Measurements from ENCODE around the gene ULBP3. TPM values are rescaled to one million over a fixed set of nuclear protein-coding genes. Genes with fewer than 3 reads are reported as not detected.

The ULBP3 gene
- total and polyA plus RNA-seq, 2 donors (not counting 1 experiment from before 2014, with no cell fraction given) = 0.10 to 0.69 TPM

DNA sequence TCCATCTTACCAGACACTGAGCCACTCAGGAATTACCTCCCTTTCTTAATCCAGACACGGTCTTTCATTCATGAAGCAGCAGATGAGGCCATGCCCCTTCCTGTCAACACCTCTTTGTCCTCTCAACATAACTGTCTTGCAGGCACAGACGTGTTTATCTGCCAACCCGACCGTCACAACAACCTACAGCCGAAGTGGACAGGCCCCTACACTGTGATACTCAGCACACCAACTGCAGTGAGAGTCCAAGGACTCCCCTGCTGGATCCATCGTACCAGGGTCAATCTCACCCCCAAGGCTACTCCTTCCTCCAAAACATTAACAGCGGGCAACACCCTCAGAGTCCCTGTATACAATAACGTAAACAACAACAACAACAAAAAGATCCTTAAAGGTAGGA is 30.6 kb upstream of the ULBP3 start:
- Histone ChIP-seq H3K4me1 (ENCODE audit: control insufficient read depth in 2 of 2, insufficient read depth in 2 of 2, low read length in 2 of 2) (no peaks in the 10 kb centered on the region), H3K79me2 (ENCODE audit: control insufficient read depth, insufficient read depth, low read length) (no peaks in the 10 kb centered on the region), H2AFZ (ENCODE audit: insufficient read depth, low read depth, low read length, poor library complexity, severe bottlenecking) (no peak overlapping the region), H3K4me3 (ENCODE audit: control extremely low read depth in 1 of 5, extremely low read depth in 1 of 5, insufficient read depth in 1 of 5, low read depth in 2 of 5, low read length in 4 of 5) (no peak overlapping the region), H4K20me1 (ENCODE audit: control insufficient read depth, insufficient read depth, low read length, poor library complexity, severe bottlenecking) (no peaks in the 10 kb centered on the region), H3K4me2 (replicated peaks; ENCODE audit: low read depth, low read length, poor library complexity, severe bottlenecking) (no peak overlapping the region), H3K9me3 (ENCODE audit: control extremely low read depth in 1 of 3, control insufficient read depth in 2 of 3, insufficient read depth in 1 of 3, low read length in 2 of 3) (no peaks in the 10 kb centered on the region), H3K36me3 (replicated peaks in 1 of 2; ENCODE audit: control extremely low read depth in 1 of 2, control insufficient read depth in 1 of 2, extremely low read depth in 1 of 2, insufficient read depth in 2 of 2, low read length in 1 of 2) (no peaks in the 10 kb centered on the region), H3K27ac (ENCODE audit: low read length in 2 of 2) (no peak overlapping the region), H3K27me3 (replicated peaks in 1 of 4; ENCODE audit: control extremely low read depth in 1 of 4, control insufficient read depth in 3 of 4, insufficient read depth in 4 of 4, low read length in 3 of 4) (peaks cover 0 to 7% (median 1%) of the 10 kb centered on the region in 4 experiments), H3K9ac (ENCODE audit: low read length) (no peak overlapping the region)
- WGBS (ENCODE audit: insufficient coverage) = 92% methylated on average over 8 of the region's 8 CpGs
- intact Hi-C loops (cut with micrococcal nuclease) = no loop called here
- ATAC-seq (ENCODE audit: low read depth) (no peak), DNase-seq (no peak)
- ChIA-PET POLR2A (no interaction called here), CTCF (no interaction called here)
- Mint-ChIP-seq H3K27ac (no peak overlapping the region), H3K9me3 (ENCODE audit: insufficient read depth) (no peaks in the 10 kb centered on the region), H3K27me3 (peaks cover 12% of the 10 kb centered on the region), H3K4me3 (no peak overlapping the region), H3K4me1 (peaks cover 4% of the 10 kb centered on the region)
- TF ChIP-seq, protein P1, sequence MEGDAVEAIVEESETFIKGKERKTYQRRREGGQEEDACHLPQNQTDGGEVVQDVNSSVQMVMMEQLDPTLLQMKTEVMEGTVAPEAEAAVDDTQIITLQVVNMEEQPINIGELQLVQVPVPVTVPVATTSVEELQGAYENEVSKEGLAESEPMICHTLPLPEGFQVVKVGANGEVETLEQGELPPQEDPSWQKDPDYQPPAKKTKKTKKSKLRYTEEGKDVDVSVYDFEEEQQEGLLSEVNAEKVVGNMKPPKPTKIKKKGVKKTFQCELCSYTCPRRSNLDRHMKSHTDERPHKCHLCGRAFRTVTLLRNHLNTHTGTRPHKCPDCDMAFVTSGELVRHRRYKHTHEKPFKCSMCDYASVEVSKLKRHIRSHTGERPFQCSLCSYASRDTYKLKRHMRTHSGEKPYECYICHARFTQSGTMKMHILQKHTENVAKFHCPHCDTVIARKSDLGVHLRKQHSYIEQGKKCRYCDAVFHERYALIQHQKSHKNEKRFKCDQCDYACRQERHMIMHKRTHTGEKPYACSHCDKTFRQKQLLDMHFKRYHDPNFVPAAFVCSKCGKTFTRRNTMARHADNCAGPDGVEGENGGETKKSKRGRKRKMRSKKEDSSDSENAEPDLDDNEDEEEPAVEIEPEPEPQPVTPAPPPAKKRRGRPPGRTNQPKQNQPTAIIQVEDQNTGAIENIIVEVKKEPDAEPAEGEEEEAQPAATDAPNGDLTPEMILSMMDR (IDR thresholded peaks at IDR 0.05) = no peak
- no peak for TF ChIP-seq EZH2 (IDR thresholded peaks at IDR 0.05; ENCODE audit: borderline replicate concordance, insufficient read depth, low read depth, low read length, poor library complexity, severe bottlenecking)

DNA sequence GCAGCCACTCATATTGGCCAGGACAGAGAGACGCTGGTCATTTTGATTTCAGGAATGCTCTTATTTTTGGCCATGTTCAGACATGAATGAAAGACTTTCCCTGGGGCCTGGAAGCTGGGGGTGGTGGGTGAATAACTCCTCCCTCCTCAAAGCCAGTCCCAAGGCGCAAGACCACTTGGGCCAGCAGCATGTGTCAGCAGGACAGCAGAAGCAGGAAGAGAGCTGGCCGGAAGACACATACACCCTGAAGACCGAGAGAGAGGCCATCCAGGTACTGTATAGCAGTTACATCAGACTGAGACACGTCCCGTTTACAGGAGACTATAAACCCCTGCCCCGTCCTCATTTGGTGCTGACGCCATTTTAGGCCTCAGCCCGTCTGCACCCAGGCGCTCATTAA is 29.2 kb upstream of the ULBP3 start:
- DNase-seq (no peak), ATAC-seq (ENCODE audit: low read depth) (no peak)
- Mint-ChIP-seq H3K4me3 (no peak overlapping the region), H3K27me3 (peaks cover 18% of the 10 kb centered on the region), H3K9me3 (ENCODE audit: insufficient read depth) (no peaks in the 10 kb centered on the region), H3K4me1 (peaks cover 4% of the 10 kb centered on the region), H3K27ac (no peak overlapping the region)
- H3K4me2 ChIP-seq (replicated peaks; ENCODE audit: low read depth, low read length, poor library complexity, severe bottlenecking) = no peak overlapping the region
- no peak overlapping the region for H2AFZ ChIP-seq (ENCODE audit: insufficient read depth, low read depth, low read length, poor library complexity, severe bottlenecking)
- no peak overlapping the region for H3K4me3 ChIP-seq (ENCODE audit: control extremely low read depth in 1 of 5, extremely low read depth in 1 of 5, insufficient read depth in 1 of 5, low read depth in 2 of 5, low read length in 4 of 5)
- TF ChIP-seq, protein P1 (IDR thresholded peaks at IDR 0.05) = no peak
- no peak for TF ChIP-seq EZH2 (IDR thresholded peaks at IDR 0.05; ENCODE audit: borderline replicate concordance, insufficient read depth, low read depth, low read length, poor library complexity, severe bottlenecking)
- no peaks in the 10 kb centered on the region for H3K79me2 ChIP-seq (ENCODE audit: control insufficient read depth, insufficient read depth, low read length)
- no peaks in the 10 kb centered on the region for H3K4me1 ChIP-seq (ENCODE audit: control insufficient read depth in 2 of 2, insufficient read depth in 2 of 2, low read length in 2 of 2)
- no peaks in the 10 kb centered on the region for H3K9me3 ChIP-seq (ENCODE audit: control extremely low read depth in 1 of 3, control insufficient read depth in 2 of 3, insufficient read depth in 1 of 3, low read length in 2 of 3)
- H3K36me3 ChIP-seq (replicated peaks in 1 of 2; ENCODE audit: control extremely low read depth in 1 of 2, control insufficient read depth in 1 of 2, extremely low read depth in 1 of 2, insufficient read depth in 2 of 2, low read length in 1 of 2) = no peaks in the 10 kb centered on the region
- ChIA-PET CTCF (no interaction called here), POLR2A (no interaction called here)
- WGBS (ENCODE audit: insufficient coverage) = 87% methylated on average over 8 of the region's 10 CpGs
- peaks cover 0 to 11% (median 1%) of the 10 kb centered on the region in 4 experiments for H3K27me3 ChIP-seq (replicated peaks in 1 of 4; ENCODE audit: control extremely low read depth in 1 of 4, control insufficient read depth in 3 of 4, insufficient read depth in 4 of 4, low read length in 3 of 4)
- H3K9ac ChIP-seq (ENCODE audit: low read length) = no peak overlapping the region
- H3K27ac ChIP-seq (ENCODE audit: low read length in 2 of 2) = no peak overlapping the region
- no peaks in the 10 kb centered on the region for H4K20me1 ChIP-seq (ENCODE audit: control insufficient read depth, insufficient read depth, low read length, poor library complexity, severe bottlenecking)
- intact Hi-C loops (cut with micrococcal nuclease) = no loop called here
